Thoracic aorta (tissue), 2 donors: ENCODE data around the gene IL31. TPM values are rescaled to one million over a fixed set of nuclear protein-coding genes. Genes with fewer than 3 reads are reported as not detected.

Experiments
- ATAC-seq: fragments of 150-250 bp; one replicate; pipeline ENCODE4 v1.8.0; 2017; ENCODE audit warnings: low read depth; ENCODE audit not compliant: insufficient number of reproducible peaks, low FRiP score
- DNase-seq: peaks from one replicate; pipeline ENCODE4 v3.0.0-alpha.2; 2020; ENCODE audit warnings: low spot score
- H3K27ac ChIP-seq, 2 donors: fragments of 200-600 bp; sonication (generic); 1 replicate in 1 of 2; 2 replicates in 1 of 2; pipeline ENCODE4 v1.5.1; 2016; ENCODE audit warnings: mild to moderate bottlenecking in 2 of 2, moderate library complexity in 2 of 2
- H3K27me3 ChIP-seq: fragments of 200-600 bp; sonication (generic); replicated peaks from 2 replicates; pipeline ENCODE4 v1.6.0; 2016; ENCODE audit warnings: mild to moderate bottlenecking; ENCODE audit not compliant: insufficient read depth
- H3K36me3 ChIP-seq: fragments of 200-600 bp; sonication (generic); one replicate; pipeline ENCODE4 v1.5.1; 2016
- H3K4me1 ChIP-seq, 2 donors: fragments of 200-600 bp; sonication (generic); 1 replicate in 1 of 2; 2 replicates in 1 of 2; pipeline versions ENCODE4 v1.5.1 to v1.6.0; 2016; ENCODE audit warnings: low read depth in 2 of 2, mild to moderate bottlenecking in 1 of 2; ENCODE audit not compliant: control insufficient read depth in 1 of 2
- H3K4me3 ChIP-seq: fragments of 200-600 bp; sonication (generic); 2 replicates; pipeline ENCODE4 v1.5.1; 2016; ENCODE audit warnings: mild to moderate bottlenecking
- H3K9me3 ChIP-seq: fragments of 200-600 bp; sonication (generic); 2 replicates; pipeline ENCODE4 v1.5.1; 2016
- total RNA-seq, 2 donors: library from RNA; depleted of rRNA; stranded (reverse); fragments of >200 nt; gene quantifications; one replicate each; pipeline versions ENCODE4 v1.1.0 to v1.2.3, GENCODE V29; 2016
- TF ChIP-seq, protein P1 (sequence below): fragments of 200-600 bp; sonication (generic); IDR thresholded peaks from one replicate; pipeline ENCODE4 v1.5.1; 2019; ENCODE audit warnings: antibody characterized with exemption

IL31 gene
- total RNA-seq, 2 donors from 2014 or later = not detected

DNA sequence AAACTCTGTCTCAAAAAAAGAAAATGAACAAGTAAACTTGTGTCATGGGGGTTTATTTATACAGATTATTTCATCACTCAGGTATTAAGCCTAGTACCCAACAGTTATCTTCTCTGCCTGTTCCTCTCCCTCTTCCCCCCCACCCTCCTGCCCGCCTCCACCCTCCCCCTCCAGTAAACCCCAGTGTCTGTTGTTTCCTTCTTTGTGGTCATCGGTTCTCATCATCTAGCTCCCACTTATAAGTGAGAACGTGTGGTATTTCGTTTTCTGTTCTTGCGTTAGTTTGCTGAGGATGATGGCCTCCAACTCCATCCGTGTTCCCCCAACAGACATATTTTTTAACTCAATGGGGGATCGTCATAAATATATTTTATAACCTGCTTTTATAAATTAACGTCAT lies 12.3 kb downstream of the IL31 start:
- Histone ChIP-seq H3K9me3 (no peaks in the 10 kb centered on the region), H3K27ac (no peak overlapping the region), H3K4me1 (no peaks in the 10 kb centered on the region), H3K4me3 (no peak overlapping the region), H3K36me3 (no peaks in the 10 kb centered on the region), H3K27me3 (no peaks in the 10 kb centered on the region)
- TF ChIP-seq, protein P1, sequence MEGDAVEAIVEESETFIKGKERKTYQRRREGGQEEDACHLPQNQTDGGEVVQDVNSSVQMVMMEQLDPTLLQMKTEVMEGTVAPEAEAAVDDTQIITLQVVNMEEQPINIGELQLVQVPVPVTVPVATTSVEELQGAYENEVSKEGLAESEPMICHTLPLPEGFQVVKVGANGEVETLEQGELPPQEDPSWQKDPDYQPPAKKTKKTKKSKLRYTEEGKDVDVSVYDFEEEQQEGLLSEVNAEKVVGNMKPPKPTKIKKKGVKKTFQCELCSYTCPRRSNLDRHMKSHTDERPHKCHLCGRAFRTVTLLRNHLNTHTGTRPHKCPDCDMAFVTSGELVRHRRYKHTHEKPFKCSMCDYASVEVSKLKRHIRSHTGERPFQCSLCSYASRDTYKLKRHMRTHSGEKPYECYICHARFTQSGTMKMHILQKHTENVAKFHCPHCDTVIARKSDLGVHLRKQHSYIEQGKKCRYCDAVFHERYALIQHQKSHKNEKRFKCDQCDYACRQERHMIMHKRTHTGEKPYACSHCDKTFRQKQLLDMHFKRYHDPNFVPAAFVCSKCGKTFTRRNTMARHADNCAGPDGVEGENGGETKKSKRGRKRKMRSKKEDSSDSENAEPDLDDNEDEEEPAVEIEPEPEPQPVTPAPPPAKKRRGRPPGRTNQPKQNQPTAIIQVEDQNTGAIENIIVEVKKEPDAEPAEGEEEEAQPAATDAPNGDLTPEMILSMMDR = no peak
- ATAC-seq = no peak
- no peak for DNase-seq

DNA sequence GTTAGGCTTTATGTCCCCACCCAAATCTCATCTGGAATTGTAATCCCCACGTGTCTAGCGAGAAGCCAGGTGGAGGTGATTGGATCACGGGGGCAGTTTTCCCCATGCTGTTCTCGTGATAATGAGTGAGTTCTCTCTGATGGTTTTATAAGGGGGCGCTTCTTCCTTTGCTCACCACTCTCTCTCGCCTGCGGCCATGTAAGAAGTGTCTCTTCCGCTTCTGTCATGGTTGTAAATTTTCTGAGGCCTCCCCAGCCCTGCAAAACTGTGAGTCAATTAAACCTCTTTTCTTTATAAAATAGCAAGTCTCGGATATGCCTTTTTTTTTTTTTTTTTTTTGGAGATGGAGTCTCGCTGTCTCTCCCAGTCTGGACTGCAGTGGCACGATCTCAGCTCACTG lies 13.3 kb downstream of the IL31 start:
- no peaks in the 10 kb centered on the region for H3K27me3 ChIP-seq
- no peak overlapping the region for H3K27ac ChIP-seq
- H3K4me1 ChIP-seq = no peaks in the 10 kb centered on the region
- TF ChIP-seq, protein P1 = no peak
- ATAC-seq (no peak), DNase-seq (no peak)
- H3K9me3 ChIP-seq = no peaks in the 10 kb centered on the region
- H3K4me3 ChIP-seq = no peak overlapping the region
- H3K36me3 ChIP-seq = no peaks in the 10 kb centered on the region

DNA sequence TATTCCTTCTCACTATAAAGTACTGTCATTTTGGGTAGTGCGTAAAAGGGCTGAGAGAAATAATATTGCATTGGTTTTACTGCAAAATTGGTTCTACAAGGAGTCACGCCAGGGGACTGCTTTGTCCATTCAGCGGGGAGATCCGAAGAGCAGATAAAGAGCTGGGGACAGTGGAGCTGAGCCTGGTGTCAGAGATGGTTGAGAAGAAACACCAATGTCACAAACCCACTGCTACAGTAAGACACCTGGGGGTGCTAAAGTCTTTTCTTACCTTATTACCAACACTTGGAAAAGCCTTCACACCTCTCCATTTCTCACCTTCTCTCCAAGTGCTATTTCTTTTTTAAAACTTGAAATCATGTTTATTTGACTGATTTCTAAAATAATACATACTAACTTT lies 14.1 kb downstream of the IL31 start:
- Histone ChIP-seq H3K27ac (no peak overlapping the region), H3K4me1 (no peaks in the 10 kb centered on the region), H3K4me3 (no peak overlapping the region), H3K9me3 (no peaks in the 10 kb centered on the region), H3K27me3 (no peaks in the 10 kb centered on the region), H3K36me3 (no peaks in the 10 kb centered on the region)
- no peak for ATAC-seq
- no peak for DNase-seq
- TF ChIP-seq, protein P1 = no peak

DNA sequence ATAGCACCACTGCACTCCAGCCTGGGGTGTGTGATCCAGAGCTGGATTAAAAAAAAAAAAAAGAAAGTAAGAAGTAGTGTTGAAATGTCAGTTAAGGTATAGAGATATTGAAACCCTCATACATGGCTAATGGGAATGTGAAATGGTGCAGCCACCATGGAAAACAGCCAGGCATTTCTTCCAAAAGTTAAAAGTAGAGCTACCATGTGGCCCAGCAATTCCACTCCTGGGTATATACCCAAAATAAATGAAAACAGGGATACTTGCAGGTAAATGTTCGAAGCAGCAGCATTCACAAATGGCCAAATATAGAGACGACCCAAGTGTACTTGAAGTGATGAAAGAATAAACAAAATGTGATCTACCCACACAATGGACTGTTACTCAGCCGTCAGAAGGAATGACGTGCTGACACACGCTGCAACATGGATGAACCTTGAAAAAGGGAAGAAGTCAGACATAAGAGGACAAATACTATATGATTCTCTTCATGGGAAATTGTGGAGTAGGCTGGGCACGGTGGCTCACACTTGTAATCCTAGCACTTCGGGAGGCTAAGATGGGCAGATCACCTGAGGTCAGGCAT lies 15.2 kb downstream of the IL31 start:
- no peak overlapping the region for H3K27ac ChIP-seq
- H3K4me3 ChIP-seq = no peak overlapping the region
- H3K27me3 ChIP-seq = no peaks in the 10 kb centered on the region
- H3K36me3 ChIP-seq = no peaks in the 10 kb centered on the region
- TF ChIP-seq, protein P1 = no peak
- DNase-seq (no peak), ATAC-seq (no peak)
- H3K9me3 ChIP-seq = no peaks in the 10 kb centered on the region
- no peaks in the 10 kb centered on the region for H3K4me1 ChIP-seq

DNA sequence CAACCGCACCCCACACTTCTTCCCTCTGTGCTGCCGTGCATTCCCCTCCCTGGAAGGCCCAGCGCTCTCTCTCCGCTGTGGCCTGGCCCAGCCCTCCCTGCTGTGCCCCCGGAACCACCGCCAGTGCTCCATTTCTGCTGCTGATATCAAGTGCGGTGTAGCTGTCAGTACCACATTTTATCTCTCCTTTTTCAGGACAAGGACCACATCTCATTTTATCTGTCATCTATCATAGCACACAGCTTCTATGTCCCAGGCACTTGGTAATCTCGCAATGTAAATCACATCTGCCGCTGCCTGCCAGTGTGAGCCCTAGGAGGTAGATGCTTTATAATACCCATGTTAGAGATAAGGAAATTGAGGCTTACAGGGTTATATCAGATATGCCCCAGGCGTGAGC lies 18.3 kb downstream of the IL31 start:
- Histone ChIP-seq H3K9me3 (no peaks in the 10 kb centered on the region), H3K27me3 (no peaks in the 10 kb centered on the region), H3K4me1 (no peaks in the 10 kb centered on the region), H3K4me3 (no peak overlapping the region), H3K27ac (no peak overlapping the region), H3K36me3 (no peaks in the 10 kb centered on the region)
- ATAC-seq (no peak), DNase-seq (no peak)
- TF ChIP-seq, protein P1 = no peak
